ENCODE measurements around the gene PLEKHA5.

GRCh38 chr12:19245666-19246065 lies 116.1 kb downstream of the PLEKHA5 start:
- TF ChIP-seq CTCF (IDR thresholded peaks at IDR 0.05) (no peak), POLR2A (IDR thresholded peaks at IDR 0.05) (no peak)

Measured in body of pancreas (tissue), 4 donors.